ENCODE data around the gene RNF151.

The RNF151 gene

DNA sequence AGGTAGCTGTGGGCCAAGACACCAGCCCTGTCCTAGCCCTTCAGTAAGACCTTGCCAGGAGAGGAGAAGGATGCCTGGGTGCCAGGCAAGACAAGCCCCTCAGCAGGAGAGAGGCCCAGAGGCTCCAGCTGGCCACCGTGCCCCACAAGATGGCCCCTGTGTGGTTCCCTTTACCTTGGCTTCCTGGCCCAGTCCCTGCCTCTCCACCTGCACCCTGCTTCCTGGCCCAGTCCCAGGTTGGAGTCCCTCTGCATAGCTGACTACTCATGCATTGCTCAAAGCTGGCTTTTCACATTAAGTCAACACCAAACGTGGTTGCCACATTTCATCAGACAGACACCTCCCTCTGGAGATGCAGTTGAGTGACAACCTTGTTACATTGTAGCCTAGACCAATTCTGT lies 27.1 kb downstream of the RNF151 start:
- no peak for DNase-seq

DNA sequence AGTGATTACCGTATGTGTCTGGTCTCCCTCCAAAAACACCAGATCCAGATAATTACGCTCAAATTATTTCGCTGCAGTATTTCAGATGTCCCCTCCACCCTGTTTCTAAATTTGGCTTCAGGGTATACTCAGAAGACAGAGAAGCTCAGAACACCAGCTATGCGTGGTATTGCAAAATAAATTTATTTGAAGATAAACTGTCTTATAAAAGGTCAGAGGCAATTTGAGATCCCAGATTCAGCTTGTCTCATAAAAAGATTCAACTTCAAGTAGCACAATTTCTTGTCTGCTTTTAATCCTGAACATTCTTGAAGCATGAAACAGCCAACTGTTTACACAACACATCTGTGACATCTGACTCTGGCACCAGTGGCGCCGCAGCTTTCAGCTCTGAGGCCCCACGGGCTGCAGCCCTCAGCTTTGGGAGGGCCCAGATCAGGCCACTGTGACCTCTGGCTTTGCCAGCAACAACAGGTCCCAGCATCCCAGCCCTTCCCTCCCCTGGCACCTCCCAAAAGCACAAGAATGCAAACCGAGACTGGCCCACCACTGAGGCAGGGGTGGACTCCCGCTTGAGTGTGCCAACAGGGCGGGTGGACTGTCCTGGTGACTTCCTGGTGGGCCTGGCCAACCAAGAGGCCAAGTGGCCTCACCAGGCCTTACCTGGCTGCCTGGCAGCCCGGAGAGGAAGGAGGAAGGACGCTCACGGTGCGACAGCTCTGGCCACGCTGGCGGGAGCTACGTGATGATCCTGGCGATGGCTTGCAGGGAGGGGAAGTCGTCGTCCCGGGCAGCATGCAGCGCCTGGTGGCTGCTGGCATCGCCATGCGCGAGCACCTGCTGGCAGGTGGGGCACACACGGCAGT lies 31.1 kb downstream of the RNF151 start:
- DNase-seq: no peak

- DNase-seq: no peak
Observed at GRCh38 chr16:1998360-1998835, 31.7 kb downstream of the RNF151 start.

DNA sequence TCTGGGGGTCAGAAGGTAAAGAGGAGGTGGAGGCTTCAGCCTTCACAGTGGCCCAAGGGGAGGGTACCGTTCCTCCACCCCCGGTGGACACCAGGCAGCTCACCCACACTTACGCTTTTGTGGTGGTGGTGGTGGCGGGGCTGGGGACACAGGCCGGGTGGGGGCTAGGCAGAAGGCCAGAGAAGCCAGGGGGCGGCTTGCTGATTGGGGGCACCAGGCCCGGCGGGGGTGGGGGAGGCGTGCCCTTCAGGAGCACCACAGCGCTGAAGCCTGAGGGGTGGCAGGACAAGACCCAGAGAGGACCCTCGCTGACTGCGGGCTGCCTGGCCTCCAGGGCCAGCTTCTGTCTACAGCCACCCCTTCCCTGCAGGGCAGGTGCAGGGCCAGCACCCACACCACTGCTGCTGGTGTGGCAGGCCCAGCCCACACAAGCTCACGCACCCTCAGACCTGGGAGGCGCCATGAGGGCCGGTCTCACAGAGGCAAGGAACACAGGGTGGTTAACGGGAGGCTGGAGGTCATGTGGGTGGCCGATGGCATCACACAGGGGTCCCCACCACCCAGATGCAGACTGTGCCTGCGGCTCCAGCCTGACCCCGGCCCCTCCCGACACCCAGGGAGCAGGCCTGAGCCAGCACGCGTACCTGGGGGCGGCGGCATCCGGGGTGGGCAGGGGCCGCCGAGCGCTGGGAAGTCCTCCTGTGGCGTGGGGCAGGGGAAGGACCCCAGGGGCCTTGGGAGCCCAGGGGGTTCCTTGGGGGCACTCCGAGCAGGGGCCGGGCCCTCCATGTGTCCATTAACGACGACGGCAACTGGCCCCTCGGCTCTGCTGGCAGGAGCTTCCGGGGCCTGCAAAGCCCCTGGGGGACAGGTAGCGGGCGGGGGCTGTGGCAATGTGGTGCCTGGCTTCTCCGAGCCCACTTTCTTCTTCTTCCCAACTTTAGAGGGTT lies 32.5 kb downstream of the RNF151 start:
- no peak for DNase-seq

- DNase-seq: no peak
Observed at GRCh38 chr16:1999866-2000514, 33.3 kb downstream of the RNF151 start.

DNA sequence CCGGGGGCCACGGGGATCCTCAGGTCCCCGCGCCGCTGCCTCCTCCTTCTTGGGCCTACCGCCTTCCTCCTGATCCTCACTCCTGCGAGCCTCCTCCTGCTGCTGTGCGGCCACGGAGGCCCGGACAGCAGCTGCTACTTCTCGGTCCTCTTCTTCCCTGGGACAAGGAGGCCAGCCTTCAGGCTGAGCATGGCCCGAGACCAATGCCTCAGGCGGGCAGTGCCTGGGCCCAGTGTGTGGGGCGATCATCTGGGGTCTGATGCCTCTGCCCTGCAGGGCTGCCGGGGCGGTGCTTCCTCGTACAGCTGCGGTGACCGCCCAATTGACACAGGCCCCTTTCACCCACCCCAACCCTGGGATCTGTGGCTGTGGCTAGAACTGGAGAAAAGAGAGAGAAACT lies 34.4 kb downstream of the RNF151 start:
- no peak for DNase-seq

DNA sequence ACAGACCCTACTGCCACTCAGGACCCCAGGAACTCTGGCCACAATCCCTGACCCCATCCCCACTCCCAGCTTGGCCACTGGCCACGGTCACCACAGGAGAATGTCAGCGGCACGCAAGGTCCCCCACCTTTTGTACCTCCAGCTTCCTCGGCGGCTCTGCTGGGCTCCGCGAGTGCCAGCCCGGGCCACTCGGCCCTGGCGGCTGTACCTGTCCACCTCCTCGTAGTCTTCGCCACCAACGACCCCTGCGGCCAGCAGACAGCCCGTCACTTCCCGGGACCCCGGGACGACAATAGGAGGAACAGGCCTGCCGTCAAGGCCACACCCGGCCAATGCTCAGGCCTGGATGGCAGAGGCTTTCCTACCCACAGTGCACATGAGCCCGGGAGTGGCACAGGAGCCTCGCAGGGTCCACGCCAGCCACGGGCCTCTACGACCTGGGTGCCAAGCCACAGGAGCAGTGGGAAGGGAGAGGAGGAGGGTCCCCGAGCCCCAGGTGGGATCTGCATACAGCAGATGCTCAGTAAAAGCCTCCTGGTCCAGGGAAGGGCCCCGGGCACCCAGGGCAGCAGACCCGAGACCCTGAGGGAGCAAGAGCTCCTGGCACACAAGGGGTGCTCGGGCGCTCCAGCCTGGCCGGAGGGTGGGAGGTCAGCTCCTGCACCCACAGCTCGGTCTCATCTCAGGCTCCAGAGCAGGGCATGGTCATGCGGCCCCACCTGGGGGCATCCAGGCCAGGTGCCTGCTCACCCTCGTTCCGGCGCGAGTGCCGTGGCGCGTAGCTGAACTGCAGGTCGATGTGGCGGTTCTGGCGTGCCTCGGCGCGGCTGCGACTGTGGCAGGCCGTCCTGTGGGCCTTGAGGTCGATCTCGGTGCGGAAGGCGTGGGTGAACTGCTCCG lies 35.0 kb downstream of the RNF151 start:
- no peak for DNase-seq

- DNase-seq: no peak
Observed at GRCh38 chr16:2002406-2003230, 36.0 kb downstream of the RNF151 start.

DNA sequence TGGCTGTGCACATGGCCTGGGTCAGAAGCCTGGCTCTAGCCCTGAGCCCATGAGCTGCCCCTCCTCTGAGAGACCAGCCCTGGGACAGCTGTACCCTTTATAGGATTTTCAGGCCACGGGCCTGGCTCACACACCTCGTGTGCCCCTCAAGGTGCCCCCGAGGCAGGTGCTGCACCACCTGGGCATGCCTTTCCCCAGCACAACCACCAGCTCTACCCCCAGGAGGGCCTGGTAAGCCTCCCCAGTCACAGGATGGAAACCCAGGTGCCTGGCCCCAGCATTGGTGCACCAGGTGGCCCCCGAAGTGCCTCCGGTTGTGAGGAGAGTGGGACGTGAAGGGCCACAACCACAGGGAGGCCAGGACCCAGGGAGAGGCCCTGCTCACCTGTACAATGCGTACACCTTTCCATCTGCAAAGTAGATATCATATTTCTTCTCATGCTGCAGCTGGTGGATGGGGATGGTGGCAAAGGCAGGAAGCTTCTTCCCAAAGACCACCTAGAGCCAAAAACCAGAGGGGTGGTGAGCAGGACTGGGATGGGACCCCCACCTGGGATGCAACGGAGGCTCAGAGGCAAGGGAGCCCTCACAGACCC lies 36.7 kb downstream of the RNF151 start:
- no peak for DNase-seq

- peak; percentile 83 for DNase-seq
Observed at GRCh38 chr16:2003827-2004641, 37.4 kb downstream of the RNF151 start.

DNA sequence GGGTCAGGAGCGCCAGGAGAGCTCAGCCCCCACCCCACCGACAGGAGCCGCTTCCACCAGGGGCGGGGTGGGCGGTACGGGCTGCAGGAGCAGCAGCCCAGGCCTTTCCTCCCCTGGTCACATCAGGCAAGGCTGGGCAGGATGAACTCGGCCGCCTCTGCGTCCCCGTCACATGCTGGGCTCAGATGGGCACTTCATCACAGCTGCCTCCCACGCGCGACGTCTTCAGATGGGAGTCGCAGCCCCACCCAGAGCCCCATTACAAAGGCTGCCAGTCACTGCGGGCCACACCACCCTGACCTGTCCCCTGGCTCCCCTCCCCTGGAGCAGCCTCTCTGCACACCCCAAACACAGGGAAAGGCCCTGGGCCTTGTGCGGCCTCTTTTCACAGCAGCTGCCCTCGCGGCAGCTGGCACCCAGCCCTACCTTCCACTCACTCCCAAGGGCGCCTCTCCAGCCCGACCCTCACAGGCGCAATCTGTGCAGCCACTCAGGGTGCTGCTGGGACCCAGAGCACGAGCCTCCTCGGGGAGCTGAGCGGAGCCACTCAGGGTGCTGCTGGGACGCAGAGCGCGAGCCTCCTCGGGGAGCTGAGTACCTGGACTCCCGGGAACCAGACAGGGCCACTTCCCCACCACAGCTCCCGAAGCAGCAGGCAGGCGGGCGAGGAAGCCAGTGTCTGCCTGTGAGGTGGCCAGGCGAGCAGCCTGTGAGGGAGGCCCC lies 38.3 kb downstream of the RNF151 start:
- no peak for DNase-seq

DNA sequence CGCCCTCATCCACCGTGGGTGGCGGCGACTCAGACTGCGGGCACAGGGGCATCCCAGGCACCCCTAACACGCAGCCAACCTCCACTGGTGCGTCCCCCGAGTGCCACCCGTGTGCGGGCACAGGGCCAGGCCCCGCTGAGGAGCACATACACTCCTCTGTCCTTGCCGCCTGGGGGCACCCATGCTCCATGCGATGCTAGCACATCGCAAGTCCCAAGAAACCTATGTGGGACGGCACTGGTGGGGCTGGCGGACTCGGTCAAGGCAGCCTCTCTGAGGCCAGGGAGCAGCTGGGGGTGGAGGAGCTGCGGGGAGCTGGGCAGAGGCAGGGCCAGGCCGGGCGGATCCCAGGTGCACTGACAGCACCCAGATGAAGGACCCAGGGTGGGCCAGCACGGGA lies 39.0 kb downstream of the RNF151 start:
- no peak for DNase-seq

- no peak for DNase-seq
Observed at GRCh38 chr16:2006317-2006716, 39.7 kb downstream of the RNF151 start.

DNA sequence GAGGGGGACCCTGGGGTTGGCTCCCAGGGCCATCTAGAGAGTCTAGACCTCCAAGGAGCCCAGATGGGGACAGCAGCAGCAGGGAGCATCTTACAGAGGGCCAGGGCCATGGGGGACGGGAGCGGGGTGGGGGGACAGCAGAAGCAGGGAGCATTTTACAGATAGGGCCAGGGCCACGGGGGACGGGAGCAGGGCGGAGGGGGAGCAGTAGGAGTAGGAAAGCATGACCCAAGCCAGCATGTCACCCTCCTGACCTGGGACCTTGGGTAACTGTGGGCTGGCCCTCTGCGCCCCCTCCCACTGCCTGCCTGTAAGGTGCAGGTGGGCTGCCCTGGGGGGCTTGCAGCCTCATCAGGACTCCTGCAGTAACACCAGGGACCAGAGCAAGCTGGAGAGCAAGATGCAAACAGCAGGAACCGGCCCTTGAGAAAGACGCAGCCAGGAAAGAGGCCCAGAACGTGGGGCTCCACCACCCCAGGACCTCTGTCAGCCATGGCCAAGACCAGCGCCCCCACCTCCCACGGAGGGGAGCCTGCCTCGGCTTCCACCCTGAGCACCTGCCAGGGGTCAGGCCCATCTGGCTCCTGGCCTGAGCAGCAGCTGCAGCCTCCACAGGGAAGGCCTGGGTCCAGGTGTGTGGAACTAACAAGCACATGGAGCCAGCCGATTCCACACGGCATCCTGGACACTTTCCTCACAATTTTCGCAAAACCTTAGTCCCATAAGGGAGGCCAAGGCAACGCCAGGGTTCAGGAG lies 40.6 kb downstream of the RNF151 start:
- no peak for DNase-seq

DNA sequence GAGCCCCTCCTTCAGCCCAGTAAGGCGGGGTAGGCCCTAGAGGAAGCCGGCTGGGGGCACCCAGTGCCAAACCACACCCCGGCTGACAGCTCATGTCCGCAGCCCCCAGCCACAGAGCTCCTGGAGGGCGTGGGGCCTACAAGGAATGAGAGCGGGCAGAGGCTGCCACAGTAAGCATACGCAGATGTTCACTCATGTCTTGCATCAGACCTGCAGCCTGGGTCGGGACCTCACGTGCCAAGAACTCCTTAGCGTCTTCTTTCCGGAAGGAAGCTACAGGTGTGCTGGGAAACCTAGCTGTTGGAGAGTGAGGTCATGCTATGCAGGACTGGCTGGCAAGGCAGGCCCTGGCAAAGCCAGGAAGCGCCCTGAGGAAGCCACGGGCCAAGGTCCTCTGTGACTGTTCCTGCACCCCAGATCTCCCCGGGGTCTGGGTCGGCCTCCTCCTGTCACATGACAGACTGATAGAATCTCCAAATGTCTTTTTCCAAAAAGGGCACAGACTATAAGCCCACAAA lies 41.4 kb downstream of the RNF151 start:
- DNase-seq: no peak

- no peak for DNase-seq
Observed at GRCh38 chr16:2008631-2009163, 42.0 kb downstream of the RNF151 start.

- no peak for DNase-seq
Observed at GRCh38 chr16:2009164-2009711, 42.6 kb downstream of the RNF151 start.
